Mucosa of stomach (tissue), 1 donor: Measurements from ENCODE around the gene FGD4.
A peak's percentile ranks its signal among the peaks of the same experiment; 100 is the strongest.

ENCODE experiments used
- H3K27me3 ChIP-seq: one replicate; pipeline ENCODE4 v1.7.0; 2013; ENCODE audit warnings: mild to moderate bottlenecking, low read length; ENCODE audit not compliant: control insufficient read depth, insufficient read depth
- H3K36me3 ChIP-seq: one replicate; pipeline ENCODE4 v1.7.0; 2013; ENCODE audit warnings: low read length; ENCODE audit not compliant: control insufficient read depth, insufficient read depth
- H3K4me1 ChIP-seq: one replicate; pipeline ENCODE4 v1.7.0; 2013; ENCODE audit warnings: mild to moderate bottlenecking, low read length; ENCODE audit not compliant: control insufficient read depth, insufficient read depth
- H3K4me3 ChIP-seq: one replicate; pipeline ENCODE4 v1.7.0; 2013; ENCODE audit warnings: low read length
- H3K9ac ChIP-seq: one replicate; pipeline ENCODE4 v1.7.0; 2013; ENCODE audit warnings: mild to moderate bottlenecking, low read length, moderate library complexity
- H3K9me3 ChIP-seq: one replicate; pipeline ENCODE4 v1.7.0; 2013; ENCODE audit warnings: mild to moderate bottlenecking, low read length, moderate library complexity; ENCODE audit not compliant: control insufficient read depth
- donor health status: Pancreatic carcinoma.

The FGD4 gene

DNA sequence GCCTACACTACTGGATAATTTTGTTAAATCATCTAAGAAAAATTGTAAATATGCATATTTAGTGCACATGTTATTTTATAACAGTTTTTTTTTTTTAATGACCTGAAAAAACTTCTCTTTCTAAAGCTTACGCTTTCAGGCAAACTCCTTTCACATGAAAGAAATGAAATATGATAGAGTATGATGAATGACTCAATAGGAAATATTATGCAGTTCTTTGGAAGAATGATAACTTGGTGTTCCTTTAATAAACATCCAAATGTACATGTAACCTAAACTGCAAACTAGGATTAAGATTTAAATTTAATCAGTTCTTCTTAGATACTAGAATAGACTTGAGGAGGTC lies 136.6 kb downstream of the FGD4 start:
- Histone ChIP-seq H3K9ac (no peak overlapping the region), H3K36me3 (no peaks in the 10 kb centered on the region), H3K4me3 (no peak overlapping the region), H3K9me3 (no peaks in the 10 kb centered on the region), H3K27me3 (no peaks in the 10 kb centered on the region), H3K4me1 (peaks cover 24% of the 10 kb centered on the region)

DNA sequence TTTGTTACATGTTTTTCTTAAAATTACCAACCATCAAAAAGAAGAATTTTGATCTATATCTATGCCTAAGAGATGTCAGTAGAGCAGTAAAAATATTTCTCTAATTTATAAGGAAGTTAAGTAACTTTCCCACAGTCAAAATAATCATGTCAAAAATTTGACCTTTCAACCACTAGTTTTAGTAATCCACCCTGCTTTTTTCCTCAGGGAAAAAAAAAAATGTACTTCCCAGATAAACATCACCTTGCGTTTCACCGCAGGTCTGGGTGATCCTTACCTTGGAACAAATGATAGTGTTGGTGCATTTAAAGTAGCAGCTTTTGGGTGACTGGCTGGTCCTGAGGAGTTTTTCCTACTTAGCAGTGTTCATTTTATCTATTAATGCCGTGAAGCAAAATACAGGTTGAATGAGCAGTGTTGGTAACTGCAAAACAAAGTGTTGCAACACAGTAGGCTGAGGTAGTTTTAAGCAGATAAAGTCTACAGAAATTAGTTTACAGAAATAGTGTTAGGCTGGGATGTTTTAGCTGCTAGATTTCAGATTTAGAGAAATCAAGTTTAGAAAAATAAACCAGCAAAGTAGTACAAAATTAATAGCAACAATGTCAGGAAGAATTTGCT lies 142.5 kb downstream of the FGD4 start:
- peaks cover 27% of the 10 kb centered on the region for H3K4me1 ChIP-seq
- no peaks in the 10 kb centered on the region for H3K27me3 ChIP-seq
- H3K9me3 ChIP-seq, result no peaks in the 10 kb centered on the region
- no peaks in the 10 kb centered on the region for H3K36me3 ChIP-seq
- H3K4me3 ChIP-seq, result no peak overlapping the region
- no peak overlapping the region for H3K9ac ChIP-seq

DNA sequence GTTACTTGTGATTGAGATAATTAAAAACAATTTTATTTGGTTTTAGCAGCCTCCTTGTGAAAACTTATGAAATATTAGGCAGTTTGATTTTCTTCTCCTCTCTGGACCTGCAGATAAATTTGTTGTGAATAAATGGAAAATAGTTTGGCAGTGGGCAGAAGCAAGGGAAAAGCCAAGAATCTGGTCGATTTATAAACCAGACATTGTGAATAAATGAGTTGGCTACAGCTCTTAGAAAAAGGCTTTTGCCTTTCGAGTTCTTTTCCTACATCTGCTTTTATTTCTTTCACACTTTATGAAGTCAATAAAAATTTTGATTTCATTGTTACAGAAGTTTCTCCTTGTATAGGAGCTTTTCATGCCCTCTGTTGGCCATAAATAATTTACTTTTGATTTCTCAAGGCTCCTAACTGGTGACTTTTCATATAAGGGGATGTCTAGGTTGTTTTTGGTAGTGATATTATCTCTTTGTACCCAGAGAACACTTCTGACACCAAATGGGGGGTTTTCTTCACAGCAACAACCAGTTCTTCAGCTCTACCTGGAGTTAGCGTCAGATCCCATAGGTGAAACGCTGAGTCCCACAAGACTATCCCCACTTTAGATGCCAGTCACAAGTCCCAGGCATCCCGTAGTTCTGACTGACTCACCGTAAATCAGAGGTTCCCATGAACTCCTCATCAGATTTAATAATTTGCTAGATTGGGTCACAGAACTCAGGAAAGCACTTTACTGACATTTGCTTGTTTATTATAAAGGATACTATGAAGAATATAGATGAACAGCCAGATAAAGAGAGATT lies 143.3 kb downstream of the FGD4 start:
- H3K9ac ChIP-seq, result no peak overlapping the region
- H3K4me3 ChIP-seq, result no peak overlapping the region
- no peaks in the 10 kb centered on the region for H3K27me3 ChIP-seq
- H3K4me1 ChIP-seq, result peaks cover 27% of the 10 kb centered on the region
- H3K36me3 ChIP-seq, result no peaks in the 10 kb centered on the region
- H3K9me3 ChIP-seq, result no peaks in the 10 kb centered on the region

DNA sequence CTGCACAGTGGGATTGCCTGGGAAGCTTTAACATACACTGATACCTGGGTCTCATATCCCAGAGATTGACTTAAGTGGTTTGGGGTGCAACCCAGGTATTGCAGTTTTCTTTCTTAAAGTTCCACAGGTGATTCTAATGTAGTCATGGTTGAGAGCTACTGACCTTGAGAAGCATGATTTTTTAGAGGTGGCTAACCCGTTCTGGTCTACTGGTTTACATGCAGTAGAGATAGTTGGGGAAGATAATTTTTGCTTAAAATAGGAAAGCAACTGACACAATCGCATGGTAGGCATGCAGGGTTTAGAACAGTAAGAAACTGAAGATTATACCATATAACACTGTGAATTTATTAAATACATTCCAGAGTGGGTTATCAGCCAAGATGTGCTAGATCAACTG lies 145.5 kb downstream of the FGD4 start:
- Histone ChIP-seq H3K4me3 (no peak overlapping the region), H3K4me1 (peaks cover 47% of the 10 kb centered on the region), H3K27me3 (no peaks in the 10 kb centered on the region), H3K9me3 (no peaks in the 10 kb centered on the region), H3K36me3 (no peaks in the 10 kb centered on the region), H3K9ac (no peak overlapping the region)

DNA sequence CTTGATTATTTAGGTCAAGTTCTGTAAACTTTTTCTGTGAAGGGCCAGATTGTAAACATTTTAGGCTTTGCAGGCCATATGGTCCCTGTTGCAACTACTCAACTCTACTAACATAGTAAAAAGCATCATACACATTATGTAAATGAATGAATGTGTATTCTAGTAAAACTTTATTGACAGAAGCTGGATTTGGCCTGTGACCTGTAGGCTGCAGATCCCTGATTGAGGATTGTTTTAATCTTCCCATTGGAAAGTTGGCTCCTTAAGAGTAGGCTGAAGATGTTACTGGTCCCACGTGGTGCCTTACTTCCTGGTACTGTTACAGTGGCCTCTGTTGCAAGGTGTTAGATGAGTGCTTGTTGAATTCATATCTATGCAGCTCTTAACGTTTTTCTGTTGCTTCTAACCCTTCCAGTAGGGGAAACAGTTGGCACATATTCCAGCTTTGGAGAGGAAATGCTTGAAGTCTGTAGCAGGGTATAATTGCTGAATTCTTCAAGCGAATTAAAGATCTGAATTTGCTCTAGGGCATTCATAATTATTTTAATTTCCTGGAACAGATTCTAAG lies 146.1 kb downstream of the FGD4 start:
- H3K4me3 ChIP-seq, result no peak overlapping the region
- no peaks in the 10 kb centered on the region for H3K9me3 ChIP-seq
- H3K4me1 ChIP-seq, result peaks cover 50% of the 10 kb centered on the region
- no peaks in the 10 kb centered on the region for H3K27me3 ChIP-seq
- no peak overlapping the region for H3K9ac ChIP-seq
- H3K36me3 ChIP-seq, result no peaks in the 10 kb centered on the region

DNA sequence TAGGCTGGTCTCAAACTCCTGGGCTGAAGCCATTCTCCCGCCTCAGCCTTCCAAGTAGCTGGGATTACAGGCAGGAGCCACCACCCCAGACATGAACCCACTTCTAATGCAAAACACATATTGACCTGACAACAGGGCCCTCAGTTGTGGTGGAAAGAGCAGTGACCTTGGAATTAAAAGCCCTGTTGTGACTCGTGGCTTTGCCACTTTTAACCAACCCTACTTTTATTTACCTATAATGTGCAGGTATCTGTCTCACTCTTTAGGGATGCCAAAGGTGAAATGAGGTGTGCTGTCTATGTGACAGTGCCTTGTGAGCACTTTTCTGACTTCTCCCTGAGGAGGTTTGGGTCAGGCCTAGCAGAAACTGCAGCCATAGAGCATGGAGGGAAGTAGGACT lies 146.9 kb downstream of the FGD4 start:
- Histone ChIP-seq H3K4me3 (no peak overlapping the region), H3K9me3 (no peaks in the 10 kb centered on the region), H3K4me1 (peaks cover 50% of the 10 kb centered on the region), H3K9ac (no peak overlapping the region), H3K36me3 (no peaks in the 10 kb centered on the region), H3K27me3 (no peaks in the 10 kb centered on the region)

DNA sequence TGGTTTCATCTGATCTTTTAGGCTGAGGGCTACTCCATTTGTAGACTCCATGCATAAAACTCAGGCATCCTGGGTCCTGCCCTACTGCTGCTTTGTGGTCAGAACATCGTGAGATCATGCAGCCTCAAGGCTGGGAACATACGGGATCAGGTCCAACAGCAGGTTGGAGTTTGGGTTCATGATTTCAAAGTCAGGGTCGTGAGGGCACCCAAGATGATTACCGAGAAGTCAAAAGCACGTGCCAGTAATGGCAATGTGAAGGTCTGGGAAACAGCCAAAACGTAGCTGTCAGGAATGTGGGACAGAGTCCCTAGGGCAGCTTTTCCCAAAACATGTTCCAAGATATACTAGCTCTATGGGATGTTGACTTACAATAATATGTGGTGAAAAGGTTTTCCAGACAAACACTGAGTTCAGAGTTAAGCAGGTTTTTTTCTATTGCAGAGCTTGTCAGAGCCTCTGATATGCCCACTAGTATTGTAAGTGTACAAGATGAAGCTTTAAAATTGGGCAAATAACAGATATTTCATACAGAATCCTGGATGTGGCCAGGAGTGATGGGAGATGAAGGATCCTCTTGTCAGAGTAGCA lies 149.4 kb downstream of the FGD4 start:
- Histone ChIP-seq H3K4me3 (no peak overlapping the region), H3K9me3 (no peaks in the 10 kb centered on the region), H3K27me3 (no peaks in the 10 kb centered on the region), H3K9ac (peak overlapping the region; percentile 8), H3K36me3 (no peaks in the 10 kb centered on the region), H3K4me1 (peaks cover 42% of the 10 kb centered on the region)

DNA sequence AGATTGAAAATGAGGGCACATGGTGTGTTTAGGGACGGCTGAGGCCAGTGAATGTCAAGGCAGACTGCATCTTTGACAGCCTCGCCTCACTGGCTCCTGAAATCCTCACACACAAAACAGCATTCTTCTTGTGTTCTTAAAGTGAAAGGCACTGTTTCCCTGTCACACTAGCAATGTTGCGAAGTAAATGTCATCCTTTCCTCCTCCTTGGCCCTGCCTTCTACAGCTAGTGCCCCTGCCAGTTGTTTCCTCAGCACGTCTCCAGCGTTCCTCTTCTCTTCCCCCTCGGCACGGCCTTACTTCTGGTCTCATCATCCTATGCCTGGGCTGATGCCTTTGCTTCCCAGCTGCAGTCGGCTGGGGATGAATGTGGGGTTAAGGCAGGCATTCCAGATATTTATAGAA lies 150.3 kb downstream of the FGD4 start:
- no peak overlapping the region for H3K4me3 ChIP-seq
- no peaks in the 10 kb centered on the region for H3K9me3 ChIP-seq
- H3K4me1 ChIP-seq, result peaks cover 42% of the 10 kb centered on the region
- H3K27me3 ChIP-seq, result no peaks in the 10 kb centered on the region
- H3K36me3 ChIP-seq, result no peaks in the 10 kb centered on the region
- H3K9ac ChIP-seq, result no peak overlapping the region

DNA sequence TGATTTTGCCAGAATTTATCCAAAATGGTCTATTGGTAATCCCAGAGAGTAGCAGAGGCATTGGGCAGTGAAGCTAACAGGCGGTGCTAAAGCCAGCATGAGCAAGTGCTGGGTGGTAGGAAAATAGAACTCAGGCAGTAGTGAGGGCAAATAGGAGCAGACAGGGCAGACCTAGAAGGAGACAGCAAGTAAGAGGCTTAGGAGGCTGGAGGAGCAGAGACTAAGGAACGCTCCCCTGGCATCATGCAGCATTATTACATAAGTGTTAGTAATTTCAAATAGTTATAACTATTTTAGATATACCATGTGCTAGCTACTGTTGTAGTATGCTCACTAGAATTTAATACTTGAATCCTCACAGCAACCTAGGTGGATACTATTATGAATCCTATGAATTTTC lies 151.7 kb downstream of the FGD4 start:
- Histone ChIP-seq H3K4me3 (no peak overlapping the region), H3K36me3 (no peaks in the 10 kb centered on the region), H3K9ac (no peak overlapping the region), H3K9me3 (no peaks in the 10 kb centered on the region), H3K4me1 (peaks cover 31% of the 10 kb centered on the region), H3K27me3 (no peaks in the 10 kb centered on the region)

DNA sequence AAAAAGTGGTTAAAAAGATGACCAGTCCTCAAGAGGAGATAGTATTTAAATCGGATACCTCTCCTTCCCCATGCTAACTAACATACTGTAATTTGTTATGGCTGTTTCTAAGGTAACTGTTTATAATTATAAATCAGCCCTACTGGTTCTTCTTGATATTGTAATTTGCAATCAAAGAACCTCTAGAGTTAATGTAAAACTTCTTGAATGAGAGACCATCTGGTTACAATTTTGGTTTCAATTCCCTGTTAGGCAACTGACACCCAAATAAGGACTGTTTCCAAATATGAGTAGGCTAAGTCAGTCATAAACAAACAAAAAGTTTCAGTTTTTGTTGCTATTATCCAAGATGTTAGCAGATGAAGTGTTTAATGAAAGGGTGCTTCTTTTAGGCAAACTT lies 159.5 kb downstream of the FGD4 start:
- Histone ChIP-seq H3K27me3 (no peaks in the 10 kb centered on the region), H3K9me3 (no peaks in the 10 kb centered on the region), H3K4me1 (peaks cover 17% of the 10 kb centered on the region), H3K36me3 (no peaks in the 10 kb centered on the region), H3K9ac (no peak overlapping the region), H3K4me3 (no peak overlapping the region)

DNA sequence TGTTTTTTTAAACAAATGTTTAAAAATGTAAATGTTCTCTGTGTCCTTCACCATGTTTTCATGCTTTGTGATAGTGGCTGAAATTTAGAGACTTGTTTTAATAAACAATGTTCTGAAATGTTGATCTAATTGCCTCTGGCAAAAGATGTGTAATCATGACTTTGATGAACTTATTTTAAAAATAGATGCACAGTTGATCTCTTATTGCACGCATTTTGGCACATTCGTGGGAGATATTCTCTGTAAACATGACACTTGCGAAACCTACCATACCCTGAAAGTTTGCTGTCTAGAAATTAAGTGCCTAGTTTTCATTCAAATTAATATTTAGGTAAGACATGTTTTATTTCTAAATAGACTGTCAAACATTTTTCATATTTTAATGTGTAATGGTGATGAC lies 160.1 kb downstream of the FGD4 start:
- Histone ChIP-seq H3K9ac (no peak overlapping the region), H3K9me3 (no peaks in the 10 kb centered on the region), H3K36me3 (no peaks in the 10 kb centered on the region), H3K4me1 (peaks cover 23% of the 10 kb centered on the region), H3K27me3 (no peaks in the 10 kb centered on the region), H3K4me3 (no peak overlapping the region)

DNA sequence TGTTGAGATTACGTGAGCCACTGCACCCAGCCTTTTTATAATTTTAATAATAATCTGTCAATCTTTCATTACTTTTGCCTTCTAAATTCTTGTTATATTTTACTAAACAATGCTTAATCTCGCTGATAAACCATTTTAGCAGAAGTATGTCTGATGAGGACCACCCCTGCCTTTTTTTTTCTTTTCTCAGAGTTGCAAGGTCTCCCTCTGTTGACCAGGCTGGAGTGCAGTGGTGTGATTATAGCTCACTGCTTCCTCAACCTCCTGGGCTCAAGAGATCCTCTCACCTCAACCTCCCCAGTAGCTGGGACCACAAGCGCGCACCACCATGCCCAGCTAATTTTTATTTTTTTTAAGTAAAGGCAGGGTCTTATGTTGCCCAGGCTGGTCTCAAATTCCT lies 161.2 kb downstream of the FGD4 start:
- H3K9ac ChIP-seq, result no peak overlapping the region
- H3K4me3 ChIP-seq, result no peak overlapping the region
- no peaks in the 10 kb centered on the region for H3K27me3 ChIP-seq
- no peaks in the 10 kb centered on the region for H3K9me3 ChIP-seq
- peaks cover 33% of the 10 kb centered on the region for H3K4me1 ChIP-seq
- no peaks in the 10 kb centered on the region for H3K36me3 ChIP-seq
